Measurements from ENCODE around the gene NCOR1. TPM values are rescaled to one million over a fixed set of nuclear protein-coding genes. Genes with fewer than 3 reads are reported as not detected.

The NCOR1 gene
- total and polyA plus RNA-seq, 9 of the 15 experiments (the other 6 are each of a cell fraction or from before 2014, with no cell fraction given), result 20.2 to 66.5 (median 50.9) TPM

GRCh38 chr17:15999974-16000827 is 215.1 kb downstream of the NCOR1 start (continued):
- TF ChIP-seq RERE (CRISPR knock-in tag; IDR thresholded peaks at IDR 0.05; ENCODE audit: borderline replicate concordance) (no peak), ZNF316 (IDR thresholded peaks at IDR 0.05) (no peak), C11orf30 (IDR thresholded peaks at IDR 0.05; ENCODE audit: low read depth) (no peak), ZNF766 (CRISPR knock-in tag; conservative IDR thresholded peaks at IDR 0.05) (no peak), MEIS2 (IDR thresholded peaks at IDR 0.05; ENCODE audit: partially characterized antibody) (no peak), MYNN (IDR thresholded peaks at IDR 0.05) (no peak), MYNN (CRISPR knock-in tag; IDR thresholded peaks at IDR 0.05) (no peak), THAP12 (CRISPR knock-in tag; IDR thresholded peaks at IDR 0.05) (no peak), NKRF (IDR thresholded peaks at IDR 0.05; ENCODE audit: borderline replicate concordance) (no peak), ZNF717 (CRISPR knock-in tag; IDR thresholded peaks at IDR 0.05) (no peak), FOXA3 (CRISPR knock-in tag; conservative IDR thresholded peaks at IDR 0.05 in 1 of 2, IDR thresholded peaks at IDR 0.05 in 1 of 2) (0 out of 4 replicates have a peak, but pooled peaks of 1 of the 2 experiments have one; percentile 9), CTBP1 (IDR thresholded peaks at IDR 0.05; ENCODE audit: borderline replicate concordance) (no peak), ZNF79 (CRISPR knock-in tag; IDR thresholded peaks at IDR 0.05; ENCODE audit: low read depth) (no peak), SP2 (IDR thresholded peaks at IDR 0.05; ENCODE audit: extremely low read depth, low read depth, low read length, poor library complexity, severe bottlenecking) (no peak), FIP1L1 (IDR thresholded peaks at IDR 0.05; ENCODE audit: low read depth, low read length, poor library complexity, severe bottlenecking) (peak; percentile 14), NR2C1 (IDR thresholded peaks at IDR 0.05) (no peak), NR2C1 (tag; IDR thresholded peaks at IDR 0.05) (no peak), ZNF212 (CRISPR knock-in tag; IDR thresholded peaks at IDR 0.05) (no peak), ZFP1 (CRISPR knock-in tag; IDR thresholded peaks at IDR 0.05) (no peak)
